Measurements from ENCODE around the gene CCL26. TPM values are rescaled to one million over a fixed set of nuclear protein-coding genes. Genes with fewer than 3 reads are reported as not detected.

The CCL26 gene
- total and polyA plus RNA-seq, 2 of the 13 experiments (the other 11 are each of a cell fraction or from before 2014, with no cell fraction given) = 0.16 TPM; not detected in 1

DNA sequence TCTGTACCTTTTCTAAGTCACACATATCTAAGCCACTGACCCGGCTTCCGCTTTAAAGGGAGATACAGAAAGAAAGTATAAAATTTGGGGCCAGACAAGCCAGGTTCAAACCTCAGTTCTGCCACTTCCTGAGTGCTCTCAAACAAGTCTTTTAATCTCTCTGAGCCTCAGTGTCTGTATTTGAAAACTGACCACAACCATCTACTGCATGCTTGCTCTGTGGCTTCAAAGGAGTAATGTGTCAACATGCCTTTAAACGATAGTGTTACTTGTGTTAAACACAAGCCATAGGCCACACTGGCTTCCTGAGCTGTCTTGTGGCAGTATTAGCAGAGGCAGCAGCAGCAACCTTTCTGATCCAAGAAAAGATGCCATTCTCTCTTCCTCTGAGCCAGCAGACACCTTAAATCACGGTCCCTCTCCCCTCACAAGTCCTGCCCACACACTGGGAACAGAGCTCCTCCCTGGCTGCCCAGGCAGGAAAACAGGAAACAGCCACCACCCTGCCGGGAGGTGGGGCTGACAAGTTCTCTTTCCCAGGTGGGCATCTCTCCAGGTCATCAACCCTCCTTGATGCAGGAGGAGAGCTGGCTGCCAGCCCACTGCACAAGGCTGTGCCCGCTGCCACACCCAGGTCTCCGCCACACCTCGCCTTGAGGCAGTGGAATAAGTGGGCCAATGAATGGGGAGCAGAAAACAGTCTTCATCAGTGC is 44.0 kb downstream of the CCL26 start (continued):
- TF ChIP-seq, protein P1, sequence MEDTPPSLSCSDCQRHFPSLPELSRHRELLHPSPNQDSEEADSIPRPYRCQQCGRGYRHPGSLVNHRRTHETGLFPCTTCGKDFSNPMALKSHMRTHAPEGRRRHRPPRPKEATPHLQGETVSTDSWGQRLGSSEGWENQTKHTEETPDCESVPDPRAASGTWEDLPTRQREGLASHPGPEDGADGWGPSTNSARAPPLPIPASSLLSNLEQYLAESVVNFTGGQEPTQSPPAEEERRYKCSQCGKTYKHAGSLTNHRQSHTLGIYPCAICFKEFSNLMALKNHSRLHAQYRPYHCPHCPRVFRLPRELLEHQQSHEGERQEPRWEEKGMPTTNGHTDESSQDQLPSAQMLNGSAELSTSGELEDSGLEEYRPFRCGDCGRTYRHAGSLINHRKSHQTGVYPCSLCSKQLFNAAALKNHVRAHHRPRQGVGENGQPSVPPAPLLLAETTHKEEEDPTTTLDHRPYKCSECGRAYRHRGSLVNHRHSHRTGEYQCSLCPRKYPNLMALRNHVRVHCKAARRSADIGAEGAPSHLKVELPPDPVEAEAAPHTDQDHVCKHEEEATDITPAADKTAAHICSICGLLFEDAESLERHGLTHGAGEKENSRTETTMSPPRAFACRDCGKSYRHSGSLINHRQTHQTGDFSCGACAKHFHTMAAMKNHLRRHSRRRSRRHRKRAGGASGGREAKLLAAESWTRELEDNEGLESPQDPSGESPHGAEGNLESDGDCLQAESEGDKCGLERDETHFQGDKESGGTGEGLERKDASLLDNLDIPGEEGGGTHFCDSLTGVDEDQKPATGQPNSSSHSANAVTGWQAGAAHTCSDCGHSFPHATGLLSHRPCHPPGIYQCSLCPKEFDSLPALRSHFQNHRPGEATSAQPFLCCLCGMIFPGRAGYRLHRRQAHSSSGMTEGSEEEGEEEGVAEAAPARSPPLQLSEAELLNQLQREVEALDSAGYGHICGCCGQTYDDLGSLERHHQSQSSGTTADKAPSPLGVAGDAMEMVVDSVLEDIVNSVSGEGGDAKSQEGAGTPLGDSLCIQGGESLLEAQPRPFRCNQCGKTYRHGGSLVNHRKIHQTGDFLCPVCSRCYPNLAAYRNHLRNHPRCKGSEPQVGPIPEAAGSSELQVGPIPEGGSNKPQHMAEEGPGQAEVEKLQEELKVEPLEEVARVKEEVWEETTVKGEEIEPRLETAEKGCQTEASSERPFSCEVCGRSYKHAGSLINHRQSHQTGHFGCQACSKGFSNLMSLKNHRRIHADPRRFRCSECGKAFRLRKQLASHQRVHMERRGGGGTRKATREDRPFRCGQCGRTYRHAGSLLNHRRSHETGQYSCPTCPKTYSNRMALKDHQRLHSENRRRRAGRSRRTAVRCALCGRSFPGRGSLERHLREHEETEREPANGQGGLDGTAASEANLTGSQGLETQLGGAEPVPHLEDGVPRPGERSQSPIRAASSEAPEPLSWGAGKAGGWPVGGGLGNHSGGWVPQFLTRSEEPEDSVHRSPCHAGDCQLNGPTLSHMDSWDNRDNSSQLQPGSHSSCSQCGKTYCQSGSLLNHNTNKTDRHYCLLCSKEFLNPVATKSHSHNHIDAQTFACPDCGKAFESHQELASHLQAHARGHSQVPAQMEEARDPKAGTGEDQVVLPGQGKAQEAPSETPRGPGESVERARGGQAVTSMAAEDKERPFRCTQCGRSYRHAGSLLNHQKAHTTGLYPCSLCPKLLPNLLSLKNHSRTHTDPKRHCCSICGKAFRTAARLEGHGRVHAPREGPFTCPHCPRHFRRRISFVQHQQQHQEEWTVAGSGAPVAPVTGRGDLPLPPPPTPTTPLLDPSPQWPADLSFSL (CRISPR knock-in tag; IDR thresholded peaks at IDR 0.05) = peak; percentile 92
- TF ChIP-seq XRCC5 (optimal IDR thresholded peaks at IDR 0.05; ENCODE audit: low read length) = peak; percentile 39
- TF ChIP-seq GZF1 (CRISPR knock-in tag; IDR thresholded peaks at IDR 0.05) = no peak
- TF ChIP-seq RORA (CRISPR knock-in tag; IDR thresholded peaks at IDR 0.05) = no peak
- TF ChIP-seq, protein P2, sequence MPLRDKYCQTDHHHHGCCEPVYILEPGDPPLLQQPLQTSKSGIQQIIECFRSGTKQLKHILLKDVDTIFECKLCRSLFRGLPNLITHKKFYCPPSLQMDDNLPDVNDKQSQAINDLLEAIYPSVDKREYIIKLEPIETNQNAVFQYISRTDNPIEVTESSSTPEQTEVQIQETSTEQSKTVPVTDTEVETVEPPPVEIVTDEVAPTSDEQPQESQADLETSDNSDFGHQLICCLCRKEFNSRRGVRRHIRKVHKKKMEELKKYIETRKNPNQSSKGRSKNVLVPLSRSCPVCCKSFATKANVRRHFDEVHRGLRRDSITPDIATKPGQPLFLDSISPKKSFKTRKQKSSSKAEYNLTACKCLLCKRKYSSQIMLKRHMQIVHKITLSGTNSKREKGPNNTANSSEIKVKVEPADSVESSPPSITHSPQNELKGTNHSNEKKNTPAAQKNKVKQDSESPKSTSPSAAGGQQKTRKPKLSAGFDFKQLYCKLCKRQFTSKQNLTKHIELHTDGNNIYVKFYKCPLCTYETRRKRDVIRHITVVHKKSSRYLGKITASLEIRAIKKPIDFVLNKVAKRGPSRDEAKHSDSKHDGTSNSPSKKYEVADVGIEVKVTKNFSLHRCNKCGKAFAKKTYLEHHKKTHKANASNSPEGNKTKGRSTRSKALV (CRISPR knock-in tag; IDR thresholded peaks at IDR 0.05) = no peak
- TF ChIP-seq, protein P3, sequence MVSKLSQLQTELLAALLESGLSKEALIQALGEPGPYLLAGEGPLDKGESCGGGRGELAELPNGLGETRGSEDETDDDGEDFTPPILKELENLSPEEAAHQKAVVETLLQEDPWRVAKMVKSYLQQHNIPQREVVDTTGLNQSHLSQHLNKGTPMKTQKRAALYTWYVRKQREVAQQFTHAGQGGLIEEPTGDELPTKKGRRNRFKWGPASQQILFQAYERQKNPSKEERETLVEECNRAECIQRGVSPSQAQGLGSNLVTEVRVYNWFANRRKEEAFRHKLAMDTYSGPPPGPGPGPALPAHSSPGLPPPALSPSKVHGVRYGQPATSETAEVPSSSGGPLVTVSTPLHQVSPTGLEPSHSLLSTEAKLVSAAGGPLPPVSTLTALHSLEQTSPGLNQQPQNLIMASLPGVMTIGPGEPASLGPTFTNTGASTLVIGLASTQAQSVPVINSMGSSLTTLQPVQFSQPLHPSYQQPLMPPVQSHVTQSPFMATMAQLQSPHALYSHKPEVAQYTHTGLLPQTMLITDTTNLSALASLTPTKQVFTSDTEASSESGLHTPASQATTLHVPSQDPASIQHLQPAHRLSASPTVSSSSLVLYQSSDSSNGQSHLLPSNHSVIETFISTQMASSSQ (IDR thresholded peaks at IDR 0.05; ENCODE audit: low read depth) = no peak
- TF ChIP-seq, protein P3 (CRISPR knock-in tag; IDR thresholded peaks at IDR 0.05; ENCODE audit: borderline replicate concordance) = no peak
- TF ChIP-seq TEAD2 (CRISPR knock-in tag; IDR thresholded peaks at IDR 0.05) = no peak
- TF ChIP-seq HOXD1 (CRISPR knock-in tag; IDR thresholded peaks at IDR 0.05) = no peak
- TF ChIP-seq NFE2L2 (IDR thresholded peaks at IDR 0.05; ENCODE audit: low read length) = no peak
- no peak; the same call in 1 of the 2 replicates for TF ChIP-seq ZBTB20 (CRISPR knock-in tag; IDR thresholded peaks at IDR 0.05; ENCODE audit: borderline replicate concordance, low read depth)
- no peak for TF ChIP-seq ZNF441 (CRISPR knock-in tag; IDR thresholded peaks at IDR 0.05; ENCODE audit: borderline replicate concordance)
- no peak for TF ChIP-seq ATF7 (IDR thresholded peaks at IDR 0.05)
- 0 out of 2 replicates have a peak, but pooled peaks have one; percentile 21 for TF ChIP-seq ATF7 (CRISPR knock-in tag; IDR thresholded peaks at IDR 0.05)
- TF ChIP-seq SP140L (CRISPR knock-in tag; IDR thresholded peaks at IDR 0.05; ENCODE audit: borderline replicate concordance) = no peak
- no peak for TF ChIP-seq ZNF703 (CRISPR knock-in tag; IDR thresholded peaks at IDR 0.05; ENCODE audit: borderline replicate concordance)
- TF ChIP-seq DNMT1 (CRISPR knock-in tag; IDR thresholded peaks at IDR 0.05) = no peak
- peak; percentile 45 for TF ChIP-seq ZFX (CRISPR knock-in tag; IDR thresholded peaks at IDR 0.05; ENCODE audit: low read depth)

All from HepG2 (cell line).